Central memory CD4-positive, alpha-beta T cell (primary cell): Measurements from ENCODE around the gene TK2.
"Not testable (repeated sequence)": the region's sequence is repeated elsewhere in the genome, so short reads cannot be mapped to it uniquely, and the experiment has no call there.

ENCODE experiments used
- DNase-seq: peaks from one replicate; pipeline ENCODE4 v3.0.0; 2022

The TK2 gene

DNA sequence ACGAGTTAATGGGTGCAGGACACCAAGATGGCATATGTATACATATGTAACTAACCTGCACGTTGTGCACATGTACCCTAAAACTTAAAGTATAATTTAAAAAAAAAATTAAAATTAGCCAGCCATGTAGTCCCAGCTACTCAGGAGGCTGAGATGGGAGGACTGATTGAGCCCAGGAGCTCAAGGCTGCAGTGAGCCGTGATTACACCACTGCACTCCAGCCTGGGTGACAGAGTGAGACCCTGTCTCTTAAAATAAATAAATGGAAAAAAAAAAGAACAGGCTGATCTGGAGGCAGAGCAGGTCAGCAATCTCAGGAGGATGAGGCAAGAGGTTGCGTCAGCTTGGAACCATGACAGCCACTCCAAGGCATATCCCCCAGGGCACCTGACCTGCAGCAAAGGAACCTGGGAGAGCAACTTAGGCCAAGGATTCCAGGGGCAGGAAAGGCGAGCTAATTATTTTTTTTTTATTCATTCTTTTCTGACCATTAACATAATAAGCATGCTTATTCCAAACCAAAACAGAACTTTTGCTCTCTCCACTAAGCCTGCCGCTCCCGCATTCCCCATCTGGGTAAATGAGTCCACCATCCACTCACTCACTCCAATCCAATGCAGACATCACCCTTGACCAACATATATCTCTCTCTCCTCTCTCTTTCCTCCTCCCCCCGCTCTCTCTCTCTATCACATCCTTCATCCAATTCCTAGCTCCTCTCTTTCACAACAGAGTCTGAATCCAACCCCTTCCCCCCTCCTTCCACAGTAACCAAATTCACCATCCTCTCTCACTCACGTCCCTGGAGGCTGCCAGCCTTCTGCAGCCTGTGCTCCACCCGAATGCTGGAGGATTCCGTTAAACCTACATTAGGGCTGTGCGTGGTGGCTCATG is 47.7 kb downstream of the TK2 start:
- DNase-seq: no peak

DNA sequence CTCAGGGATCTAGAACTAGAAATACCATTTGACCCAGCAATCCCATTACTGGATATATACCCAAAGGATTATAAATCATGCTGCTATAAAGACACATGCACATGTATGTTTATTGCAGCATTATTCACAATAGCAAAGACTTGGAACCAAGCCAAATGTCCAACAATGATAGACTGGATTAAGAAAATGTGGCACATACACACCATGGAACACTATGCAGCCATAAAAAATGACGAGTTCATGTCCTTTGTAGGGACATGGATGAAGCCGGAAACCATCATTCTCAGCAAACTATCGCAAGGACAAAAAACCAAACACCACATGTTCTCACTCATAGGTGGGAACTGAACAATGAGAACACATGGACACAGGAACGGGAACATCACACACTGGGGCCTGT is 48.4 kb downstream of the TK2 start:
- DNase-seq: not testable (repeated sequence)

DNA sequence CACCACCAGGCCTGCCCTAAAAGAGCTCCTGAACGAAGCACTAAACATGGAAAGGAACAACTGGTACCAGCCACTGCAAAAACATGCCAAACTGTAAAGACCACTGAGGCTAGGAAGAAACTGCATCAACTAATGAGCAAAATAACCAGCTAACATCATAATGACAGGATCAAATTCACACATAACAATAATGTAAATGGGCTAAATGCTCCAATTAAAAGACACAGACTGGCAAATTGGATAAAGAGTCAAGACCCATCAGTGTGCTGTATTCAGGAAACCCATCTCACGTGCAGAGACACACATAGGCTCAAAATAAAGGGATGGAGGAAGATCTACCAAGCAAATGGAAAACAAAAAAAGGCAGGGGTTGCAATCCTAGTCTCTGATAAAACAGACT is 52.0 kb downstream of the TK2 start:
- not testable (repeated sequence) for DNase-seq

- not testable (repeated sequence) for DNase-seq
Observed at GRCh38 chr16:66496226-66496625, 53.7 kb downstream of the TK2 start.

GRCh38 chr16:66495440-66495839 is 54.5 kb downstream of the TK2 start:
- no peak for DNase-seq

GRCh38 chr16:66494916-66495315 is 55.0 kb downstream of the TK2 start:
- no peak for DNase-seq

GRCh38 chr16:66493490-66494401 is 56.2 kb downstream of the TK2 start:
- no peak for DNase-seq

DNA sequence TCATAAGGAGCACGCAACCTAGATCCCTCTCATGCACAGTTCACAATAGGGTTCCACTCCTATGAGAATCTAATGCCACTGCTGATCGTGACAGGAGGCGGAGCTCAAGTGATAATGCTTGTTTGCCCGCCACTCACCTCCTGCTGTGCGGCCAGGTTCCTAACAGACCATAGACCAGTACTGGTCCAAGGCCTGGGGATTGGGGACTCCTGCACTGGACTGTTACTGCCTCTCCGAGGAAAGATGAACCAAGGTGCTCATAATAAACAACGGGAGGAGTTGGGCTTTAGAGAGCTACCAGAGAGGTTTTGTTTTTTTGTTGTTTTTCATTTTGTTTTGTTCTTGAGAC is 58.2 kb downstream of the TK2 start:
- DNase-seq: no peak

DNA sequence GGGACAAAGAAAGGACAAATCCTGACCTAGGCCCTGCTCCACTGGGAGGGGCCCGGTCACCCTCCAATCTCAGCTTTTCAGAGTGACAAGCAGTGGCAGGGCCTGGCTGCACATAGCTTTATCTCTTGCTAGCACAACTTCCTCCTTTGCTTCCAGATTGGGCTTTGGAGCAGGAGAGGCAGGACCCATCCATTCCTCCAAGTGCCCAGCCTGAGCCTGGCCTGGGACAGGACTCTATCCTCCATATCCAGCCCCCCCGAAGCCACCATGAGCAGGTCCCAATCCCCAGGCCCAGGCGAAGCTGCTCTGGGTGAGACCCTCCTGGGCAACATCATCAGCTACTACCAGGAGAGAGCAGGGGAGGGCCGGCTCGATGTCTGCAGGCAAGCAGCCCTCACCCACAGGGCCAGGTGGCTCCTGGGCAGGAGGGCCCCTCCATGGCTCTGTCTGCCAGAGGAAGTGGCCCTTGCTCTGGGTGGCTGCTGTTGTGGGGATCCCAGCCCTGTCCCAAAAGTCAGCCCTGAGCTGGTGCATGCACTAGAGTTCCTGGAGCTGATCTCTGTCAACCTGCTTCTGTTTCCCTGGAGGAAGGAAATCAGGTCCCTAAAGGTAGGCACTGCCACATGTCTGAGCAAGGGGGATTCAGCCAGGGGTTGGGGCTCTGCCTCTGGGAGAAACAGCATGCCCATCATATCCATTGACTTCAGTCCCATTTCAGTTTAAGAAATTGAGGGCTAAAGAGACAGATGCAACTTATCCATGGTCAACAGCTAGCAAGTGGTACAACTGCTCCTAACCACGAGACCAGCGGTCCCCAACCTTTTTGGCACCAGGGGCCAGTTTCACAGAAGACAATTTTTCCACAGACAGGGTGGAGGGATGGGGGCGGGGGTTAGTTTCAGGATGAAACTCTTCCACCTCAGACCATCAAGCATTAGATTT is 58.9 kb downstream of the TK2 start:
- no peak for DNase-seq

- DNase-seq: no peak
Observed at GRCh38 chr16:66489818-66490217, 60.1 kb downstream of the TK2 start.

GRCh38 chr16:66489385-66489784 is 60.5 kb downstream of the TK2 start:
- no peak for DNase-seq

DNA sequence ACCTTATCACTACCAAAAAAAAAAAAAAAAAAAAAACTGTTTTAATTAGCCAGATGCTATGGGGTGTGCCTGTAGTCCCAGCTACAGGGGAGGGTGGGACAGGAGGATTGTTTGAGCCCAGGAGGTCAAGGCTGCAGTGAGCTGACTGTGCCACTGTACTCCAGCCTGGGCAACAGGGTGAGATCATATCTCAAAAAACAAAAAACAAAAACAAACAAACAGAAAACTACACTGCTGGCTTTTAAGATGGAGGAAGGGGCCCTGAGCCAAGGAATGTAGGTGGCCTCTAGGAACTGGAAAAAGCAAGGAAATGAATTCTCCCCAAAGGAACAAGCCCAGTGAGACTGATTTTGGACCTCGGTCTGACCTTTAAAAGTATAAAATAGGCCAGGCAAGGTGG is 61.4 kb downstream of the TK2 start:
- no peak for DNase-seq

DNA sequence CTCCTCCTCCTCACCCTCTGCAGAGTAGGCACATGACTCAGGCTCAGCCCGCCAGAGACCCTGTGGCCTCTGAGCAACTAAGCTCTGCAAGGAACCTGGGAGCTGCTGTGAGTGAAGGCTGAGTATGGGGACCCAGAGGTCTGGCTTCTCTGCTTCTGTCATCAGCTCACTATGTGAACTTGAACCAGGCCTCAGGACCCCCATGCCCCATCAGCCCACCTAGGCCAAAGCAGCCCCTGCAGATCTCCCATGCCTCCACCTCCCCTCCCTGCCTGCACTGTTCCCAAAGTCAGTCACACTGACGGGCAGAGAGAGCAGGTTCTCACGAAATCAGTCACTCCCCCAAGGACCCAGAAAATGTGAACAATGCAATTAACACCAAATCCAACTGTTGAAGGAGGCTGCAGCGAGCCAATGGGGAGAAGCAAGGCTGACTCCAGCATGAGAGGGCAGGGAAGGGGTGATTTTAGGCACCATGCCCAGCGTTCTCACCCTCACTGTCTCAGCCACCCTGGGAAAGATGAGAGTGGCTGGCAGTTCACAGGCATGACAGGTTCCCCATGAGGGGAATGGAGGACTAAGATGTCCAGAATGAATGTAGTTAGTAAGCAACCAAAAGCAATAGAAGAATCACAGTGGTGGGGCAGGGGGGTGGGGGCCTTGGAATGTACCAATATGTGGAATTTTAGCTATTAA is 62.2 kb downstream of the TK2 start:
- DNase-seq: no peak

DNA sequence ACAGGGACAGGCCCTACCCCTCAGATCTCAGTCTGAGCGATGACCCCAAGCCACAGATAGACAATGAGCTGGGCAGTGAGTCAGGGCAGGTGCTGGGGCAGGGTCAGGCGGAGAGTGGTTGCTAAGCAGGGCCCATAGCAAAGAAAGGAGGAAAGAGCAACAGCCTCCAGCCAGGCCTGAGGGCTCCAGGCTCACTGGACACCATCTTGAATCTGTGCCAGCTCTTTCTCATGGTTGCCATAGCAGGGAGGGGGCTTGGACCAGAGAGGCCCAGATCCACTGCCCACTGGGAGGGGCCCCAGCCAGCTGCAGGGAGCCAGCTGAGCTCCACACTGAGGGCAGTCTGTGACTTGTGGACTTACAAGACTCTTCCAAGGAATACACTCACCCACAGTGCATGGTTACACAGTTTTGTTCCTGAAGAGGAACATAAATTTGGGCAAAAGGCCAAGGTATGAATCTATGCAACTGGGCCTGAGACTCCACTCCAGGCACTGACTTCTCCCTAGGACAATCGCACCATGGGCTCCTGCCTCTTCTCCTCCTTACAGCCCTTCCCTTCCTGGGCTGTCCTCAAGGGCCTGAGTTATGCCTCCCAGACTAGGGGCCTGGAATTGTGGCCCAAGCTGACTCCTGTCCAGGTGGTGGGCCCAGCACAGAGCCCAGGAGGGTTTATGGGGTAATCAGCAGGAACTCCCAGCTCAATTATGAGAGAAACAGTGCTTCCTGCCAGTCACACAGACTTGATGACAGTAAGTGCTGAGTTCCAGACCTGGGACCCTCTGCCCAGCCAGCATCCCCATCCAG is 62.9 kb downstream of the TK2 start:
- DNase-seq: no peak

GRCh38 chr16:66486199-66486772 is 63.6 kb downstream of the TK2 start:
- DNase-seq: no peak

GRCh38 chr16:66485376-66485775 is 64.5 kb downstream of the TK2 start:
- no peak for DNase-seq

DNA sequence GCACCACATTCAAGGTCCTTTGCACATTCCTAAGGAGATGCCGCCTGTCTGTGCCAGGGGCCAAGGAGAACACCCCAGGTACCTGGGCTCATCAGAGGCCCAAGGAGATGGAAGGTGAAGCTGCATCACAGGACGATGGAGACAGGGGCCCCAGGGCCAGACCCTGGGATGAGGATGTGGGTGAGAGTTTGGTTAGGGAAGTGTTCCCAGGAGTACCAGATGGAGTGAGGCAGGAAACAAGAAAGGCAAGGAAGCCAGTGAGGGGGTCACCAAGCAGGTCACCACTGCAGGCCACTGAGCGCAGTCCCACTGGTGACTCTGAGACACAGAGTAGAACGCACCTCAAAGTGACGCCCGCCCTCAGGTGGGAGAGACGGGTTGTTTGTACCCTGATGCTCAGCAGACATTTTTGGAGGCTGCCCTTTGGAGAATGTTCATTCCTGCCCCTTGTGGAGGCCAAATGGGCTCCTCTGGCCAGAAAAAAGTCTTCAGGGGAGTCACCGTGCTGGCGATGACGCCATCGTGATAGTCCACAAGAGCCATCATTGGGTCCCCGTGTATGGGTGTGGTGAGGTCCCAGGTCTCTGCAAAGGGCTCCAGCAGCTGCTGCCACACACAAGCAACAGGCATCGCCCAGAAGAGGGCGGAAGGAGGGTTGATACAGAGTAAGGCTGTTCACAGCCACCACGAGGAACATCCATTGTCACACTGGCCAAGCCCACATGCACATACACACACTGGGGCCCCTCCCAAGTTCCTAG is 65.3 kb downstream of the TK2 start:
- no peak for DNase-seq

GRCh38 chr16:66483689-66484452 is 66.1 kb downstream of the TK2 start:
- DNase-seq: peak; percentile 55

DNA sequence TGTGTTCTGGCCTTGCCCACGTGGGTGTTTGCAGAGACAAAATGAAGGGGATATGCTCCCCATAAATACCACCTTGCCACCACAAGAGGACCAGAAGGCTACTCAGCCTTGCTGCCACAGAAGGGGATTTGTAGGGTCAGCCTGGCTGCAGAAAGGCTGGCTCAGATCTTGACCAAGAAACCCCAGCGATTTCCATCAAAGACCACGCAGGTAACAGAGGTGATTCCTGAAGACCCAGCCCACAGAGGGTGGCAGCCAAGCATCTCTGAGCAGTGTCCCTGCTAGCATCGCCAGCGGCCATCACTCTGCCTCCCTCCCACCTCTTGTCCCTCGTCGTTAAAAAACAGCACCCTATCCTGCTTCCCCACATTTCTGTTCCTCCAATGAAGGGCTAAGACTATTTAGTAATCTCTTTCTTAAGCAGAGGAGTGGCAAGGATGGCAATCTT is 68.0 kb downstream of the TK2 start:
- DNase-seq: no peak
